Smooth muscle cell (in vitro differentiated cells): ENCODE measurements around the gene USF1. TPM values are rescaled to one million over a fixed set of nuclear protein-coding genes. Genes with fewer than 3 reads are reported as not detected.

Experiments
- DNase-seq: peaks from one replicate; lab custom pipeline; 2025; ENCODE audit not compliant: unreplicated experiment; lab: John Stamatoyannopoulos, UW
- H2AFZ ChIP-seq: fragments of 200-600 bp; sonication (generic); 2 replicates; pipeline ENCODE4 v1.6.0; 2016; ENCODE audit warnings: antibody characterized with exemption, low read depth, mild to moderate bottlenecking
- H3F3A ChIP-seq: fragments of 200-600 bp; sonication (generic); 2 replicates; pipeline ENCODE4 v1.6.0; 2017; ENCODE audit warnings: antibody characterized with exemption, low read depth
- H3K27ac ChIP-seq: fragments of 200-600 bp; sonication (generic); 2 replicates; pipeline ENCODE4 v1.5.1; 2016; ENCODE audit warnings: low read depth, mild to moderate bottlenecking
- H3K27me3 ChIP-seq: fragments of 200-600 bp; sonication (generic); 2 replicates; pipeline ENCODE4 v1.6.1; 2016; ENCODE audit warnings: low read depth, mild to moderate bottlenecking
- H3K36me3 ChIP-seq: fragments of 200-600 bp; sonication (generic); 2 replicates; pipeline ENCODE4 v1.5.1; 2016; ENCODE audit warnings: low read depth
- H3K4me1 ChIP-seq: fragments of 200-600 bp; sonication (generic); 2 replicates; pipeline ENCODE4 v1.5.1; 2016; ENCODE audit warnings: low read depth
- H3K4me2 ChIP-seq: fragments of 200-600 bp; sonication (generic); 2 replicates; pipeline ENCODE4 v1.6.0; 2016; ENCODE audit warnings: mild to moderate bottlenecking
- H3K4me3 ChIP-seq: fragments of 200-600 bp; sonication (generic); 2 replicates; pipeline ENCODE4 v1.5.1; 2016; ENCODE audit warnings: mild to moderate bottlenecking
- H3K79me2 ChIP-seq: fragments of 200-600 bp; sonication (generic); 2 replicates; pipeline ENCODE4 v1.6.0; 2016; ENCODE audit warnings: low read depth, mild to moderate bottlenecking
- H3K9ac ChIP-seq: fragments of 200-600 bp; sonication (generic); 2 replicates; pipeline ENCODE4 v1.6.0; 2016; ENCODE audit warnings: low read depth
- H3K9me3 ChIP-seq: fragments of 200-600 bp; sonication (generic); replicated peaks from 2 replicates; pipeline ENCODE4 v1.5.1; 2016; ENCODE audit warnings: low read depth
- H4K20me1 ChIP-seq: fragments of 200-600 bp; sonication (generic); 2 replicates; pipeline ENCODE4 v1.6.0; 2016; ENCODE audit warnings: low read depth
- WGBS: methylation state at CpG from one replicate; pipeline ENCODE4 v1.1.7; 2016; ENCODE audit warnings: low lambda C conversion rate; 5-methylcytosine and 5-hydroxymethylcytosine counted together
- polyA plus RNA-seq: library from polyadenylated mRNA; unstranded; fragments of >200 nt; fragmentation: Nextera tagmentation; extraction: Ambion mirVana; gene quantifications from 2 replicates; pipeline ENCODE4 v1.2.1, GENCODE V29; 2016
- total RNA-seq: library from RNA; depleted of rRNA; stranded (reverse); fragments of >200 nt; gene quantifications from 2 replicates; pipeline ENCODE4 v1.2.3, GENCODE V29; 2014
- TF ChIP-seq, protein P1 (sequence below): fragments of 200-600 bp; sonication (generic); IDR thresholded peaks from 2 replicates; pipeline ENCODE4 v1.5.1; 2017; ENCODE audit warnings: borderline replicate concordance, mild to moderate bottlenecking, antibody characterized with exemption; ENCODE audit not compliant: insufficient read depth, poor library complexity, severe bottlenecking

USF1 gene
- total and polyA plus RNA-seq, 2 experiments from 2014 or later, result 20.0 to 47.0 TPM

DNA sequence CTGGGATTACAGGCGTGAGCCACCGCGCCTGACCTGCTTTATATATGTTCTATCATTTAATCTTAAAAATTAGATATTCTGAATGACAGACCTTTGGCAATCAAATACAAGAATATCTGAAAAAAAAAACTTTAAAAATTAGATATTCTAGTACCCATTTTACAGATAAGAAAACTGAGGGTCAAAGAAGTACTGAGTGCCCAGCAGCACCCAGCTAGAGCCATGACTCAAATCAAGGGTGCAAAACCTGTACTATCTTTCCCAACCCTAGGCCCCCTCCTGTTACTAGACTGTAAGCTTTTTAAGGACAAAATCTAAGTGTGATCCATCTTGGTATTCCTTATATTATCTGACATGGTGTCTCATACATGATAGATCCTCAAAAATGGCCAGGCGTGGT lies 15.6 kb upstream of the USF1 start:
- no peaks in the 10 kb centered on the region for H3K36me3 ChIP-seq
- no peak overlapping the region for H3K27ac ChIP-seq
- 97% methylated on average over 4 of the region's 4 CpGs for WGBS
- H3K4me2 ChIP-seq, result no peak overlapping the region
- no peaks in the 10 kb centered on the region for H3K4me1 ChIP-seq
- TF ChIP-seq, protein P1, sequence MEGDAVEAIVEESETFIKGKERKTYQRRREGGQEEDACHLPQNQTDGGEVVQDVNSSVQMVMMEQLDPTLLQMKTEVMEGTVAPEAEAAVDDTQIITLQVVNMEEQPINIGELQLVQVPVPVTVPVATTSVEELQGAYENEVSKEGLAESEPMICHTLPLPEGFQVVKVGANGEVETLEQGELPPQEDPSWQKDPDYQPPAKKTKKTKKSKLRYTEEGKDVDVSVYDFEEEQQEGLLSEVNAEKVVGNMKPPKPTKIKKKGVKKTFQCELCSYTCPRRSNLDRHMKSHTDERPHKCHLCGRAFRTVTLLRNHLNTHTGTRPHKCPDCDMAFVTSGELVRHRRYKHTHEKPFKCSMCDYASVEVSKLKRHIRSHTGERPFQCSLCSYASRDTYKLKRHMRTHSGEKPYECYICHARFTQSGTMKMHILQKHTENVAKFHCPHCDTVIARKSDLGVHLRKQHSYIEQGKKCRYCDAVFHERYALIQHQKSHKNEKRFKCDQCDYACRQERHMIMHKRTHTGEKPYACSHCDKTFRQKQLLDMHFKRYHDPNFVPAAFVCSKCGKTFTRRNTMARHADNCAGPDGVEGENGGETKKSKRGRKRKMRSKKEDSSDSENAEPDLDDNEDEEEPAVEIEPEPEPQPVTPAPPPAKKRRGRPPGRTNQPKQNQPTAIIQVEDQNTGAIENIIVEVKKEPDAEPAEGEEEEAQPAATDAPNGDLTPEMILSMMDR, result no peak
- no peak overlapping the region for H3K4me3 ChIP-seq
- H3K27me3 ChIP-seq, result peaks cover 6% of the 10 kb centered on the region
- H3K9ac ChIP-seq, result no peak overlapping the region
- no peak for DNase-seq
- H3K79me2 ChIP-seq, result no peaks in the 10 kb centered on the region
- H3F3A ChIP-seq, result no peaks in the 10 kb centered on the region
- no peaks in the 10 kb centered on the region for H4K20me1 ChIP-seq
- no peak overlapping the region for H2AFZ ChIP-seq
- H3K9me3 ChIP-seq, result no peaks in the 10 kb centered on the region

DNA sequence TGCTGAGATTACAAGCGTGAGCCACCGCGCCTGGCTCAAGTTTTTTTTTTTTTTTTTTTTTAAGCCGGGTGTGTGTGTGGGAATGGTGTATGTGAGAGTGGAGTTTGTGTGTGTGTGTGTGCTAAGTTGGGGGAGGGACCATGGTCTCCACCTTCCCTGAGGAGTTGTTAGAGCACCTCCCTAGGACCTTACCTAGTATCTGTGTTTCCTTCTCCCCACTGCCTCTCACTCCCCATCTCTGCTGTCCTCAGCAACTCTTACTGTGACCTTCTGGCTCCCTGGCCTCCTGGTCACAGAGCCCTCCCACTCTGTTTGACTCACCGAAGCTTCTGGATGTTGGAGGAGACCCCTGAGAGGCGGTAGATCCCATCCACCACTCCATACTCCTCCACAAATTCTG lies 13.5 kb upstream of the USF1 start:
- Histone ChIP-seq H3K4me1 (no peaks in the 10 kb centered on the region), H3K79me2 (no peaks in the 10 kb centered on the region), H2AFZ (no peak overlapping the region), H3K4me2 (no peak overlapping the region), H3K9ac (no peak overlapping the region), H3F3A (no peaks in the 10 kb centered on the region), H3K36me3 (no peaks in the 10 kb centered on the region), H4K20me1 (no peaks in the 10 kb centered on the region), H3K4me3 (no peak overlapping the region), H3K27me3 (peaks cover 6% of the 10 kb centered on the region), H3K27ac (no peak overlapping the region), H3K9me3 (no peaks in the 10 kb centered on the region)
- 85% methylated on average over 6 of the region's 6 CpGs for whole genome bisulfite sequencing
- DNase-seq, result no peak
- TF ChIP-seq, protein P1, result no peak

DNA sequence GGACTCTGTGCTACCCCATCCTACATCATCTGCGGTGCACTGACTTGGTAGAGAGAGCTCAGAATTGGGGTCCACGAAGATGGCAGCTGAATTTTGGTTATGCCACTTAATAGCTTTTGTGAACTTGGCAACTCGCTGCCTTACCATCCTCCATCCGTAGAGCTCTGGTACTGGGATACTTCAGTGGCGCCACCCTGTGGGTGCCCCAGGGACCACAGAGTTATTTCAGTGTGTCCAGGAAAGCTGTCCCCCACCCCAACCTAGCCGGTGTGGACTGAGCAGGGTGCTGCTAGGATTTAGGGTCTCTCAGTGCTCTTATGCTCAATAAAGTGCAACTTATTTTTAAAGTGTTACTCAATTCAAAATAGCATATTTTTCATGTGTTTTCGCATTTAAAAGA lies 9.0 kb upstream of the USF1 start:
- H3K4me1 ChIP-seq, result no peaks in the 10 kb centered on the region
- no peak overlapping the region for H3K4me2 ChIP-seq
- H2AFZ ChIP-seq, result no peak overlapping the region
- H3K27me3 ChIP-seq, result no peaks in the 10 kb centered on the region
- no peak overlapping the region for H3K4me3 ChIP-seq
- H3K27ac ChIP-seq, result no peak overlapping the region
- H3K79me2 ChIP-seq, result no peaks in the 10 kb centered on the region
- no peaks in the 10 kb centered on the region for H3F3A ChIP-seq
- no peak for DNase-seq
- no peaks in the 10 kb centered on the region for H3K9me3 ChIP-seq
- H4K20me1 ChIP-seq, result no peaks in the 10 kb centered on the region
- H3K36me3 ChIP-seq, result no peaks in the 10 kb centered on the region
- WGBS, result 91% methylated on average over 7 of the region's 7 CpGs
- H3K9ac ChIP-seq, result no peak overlapping the region
- TF ChIP-seq, protein P1, result no peak

DNA sequence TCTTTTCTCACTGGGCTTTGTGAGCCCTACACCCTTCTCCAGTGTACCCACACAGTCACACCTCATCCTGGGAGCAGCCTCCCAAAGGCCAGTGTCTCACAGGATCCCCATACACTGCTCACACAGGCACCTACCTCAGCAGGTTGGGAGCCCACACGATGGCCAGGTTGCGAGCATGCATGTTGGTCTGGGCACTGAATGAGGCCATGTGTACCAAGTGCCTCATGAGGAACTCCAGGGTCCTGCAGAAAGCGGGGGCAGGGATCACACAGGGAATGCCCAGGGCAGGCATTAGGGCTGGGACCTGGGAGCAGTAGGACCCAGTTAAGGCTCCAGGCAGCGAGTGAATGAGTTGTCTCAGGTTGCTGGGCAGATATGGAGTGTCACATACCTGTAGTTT lies 8.5 kb upstream of the USF1 start:
- Histone ChIP-seq H4K20me1 (no peaks in the 10 kb centered on the region), H3K36me3 (no peaks in the 10 kb centered on the region), H2AFZ (no peak overlapping the region), H3K4me2 (no peak overlapping the region), H3K27me3 (no peaks in the 10 kb centered on the region), H3K9me3 (no peaks in the 10 kb centered on the region), H3K79me2 (no peaks in the 10 kb centered on the region), H3K4me3 (no peak overlapping the region), H3K9ac (no peak overlapping the region), H3F3A (no peaks in the 10 kb centered on the region), H3K4me1 (no peaks in the 10 kb centered on the region), H3K27ac (no peak overlapping the region)
- WGBS, result 87% methylated on average over 4 of the region's 4 CpGs
- no peak for DNase-seq
- TF ChIP-seq, protein P1, result no peak
